HG02852 (cell line): ENCODE results near the gene MAEL.

ENCODE experiments used
- ATAC-seq: cut with Tn5 transposase; IDR thresholded peaks from one replicate; pipeline ENCODE4 v1.9.1; 2021; ENCODE audit warnings: mild to moderate bottlenecking, moderate library complexity; ENCODE audit not compliant: unreplicated experiment

Gene MAEL

GRCh38 chr1:166988974-166989515 is at the start of gene MAEL:
Gene MAEL, plus strand, starts transcription at chr1:166989280. Its CDS starts 73 bp downstream, at chr1:166989353.
- no peak for ATAC-seq

- no peak for ATAC-seq
Measured at GRCh38 chr1:166939741-166940375, 49.2 kb upstream of the MAEL start.

- ATAC-seq, result no peak
Measured at GRCh38 chr1:166944186-166944967, 44.7 kb upstream of the MAEL start.

GRCh38 chr1:166947398-166948043 is 41.6 kb upstream of the MAEL start:
- ATAC-seq, result peak; percentile 58

GRCh38 chr1:166948856-166949350 is 40.2 kb upstream of the MAEL start:
- ATAC-seq, result no peak

GRCh38 chr1:166950156-166950555 is 38.9 kb upstream of the MAEL start:
- no peak for ATAC-seq

GRCh38 chr1:166951050-166951449 is 38.0 kb upstream of the MAEL start:
- ATAC-seq, result no peak

- ATAC-seq, result no peak
Measured at GRCh38 chr1:166952002-166952746, 36.9 kb upstream of the MAEL start.

GRCh38 chr1:166953491-166953890 is 35.6 kb upstream of the MAEL start:
- no peak for ATAC-seq

- ATAC-seq, result no peak
Measured at GRCh38 chr1:166956057-166956850, 32.8 kb upstream of the MAEL start.

- ATAC-seq, result no peak
Measured at GRCh38 chr1:166956872-166957271, 32.2 kb upstream of the MAEL start.

GRCh38 chr1:166960858-166961474 is 28.1 kb upstream of the MAEL start:
- ATAC-seq, result no peak

- peak; percentile 79 for ATAC-seq
Measured at GRCh38 chr1:166969074-166969677, 19.9 kb upstream of the MAEL start.

GRCh38 chr1:166971252-166971651 is 17.8 kb upstream of the MAEL start:
- no peak for ATAC-seq

GRCh38 chr1:166972193-166972592 is 16.9 kb upstream of the MAEL start:
- no peak for ATAC-seq

- ATAC-seq, result no peak
Measured at GRCh38 chr1:166972826-166973225, 16.3 kb upstream of the MAEL start.

- ATAC-seq, result no peak
Measured at GRCh38 chr1:166974647-166975345, 14.3 kb upstream of the MAEL start.

GRCh38 chr1:166975361-166976129 is 13.5 kb upstream of the MAEL start, which contains the start of gene ILDR2:
Gene ILDR2, minus strand, starts transcription at chr1:166975540. Its CDS starts 272 bp downstream, at chr1:166975268.
- peak; percentile 54 for ATAC-seq
